Heart left ventricle (tissue), 13 donors: ENCODE results near the gene CCDC60.

Source experiments
- CTCF ChIP-seq, 12 donors: fragments of 200-600 bp; sonication (generic) in 4 of 12; IDR thresholded peaks; one replicate each; pipeline versions ENCODE4 v1.5.0 to v1.8.0; 2018 to 2022; ENCODE audit warnings: antibody characterized with exemption in 12 of 12, mild to moderate bottlenecking in 5 of 12
- POLR2A ChIP-seq, 2 donors: fragments of 450-650 bp; IDR thresholded peaks; one replicate each; pipeline ENCODE4 v1.6.1; 2017; ENCODE audit warnings: antibody characterized with exemption in 2 of 2, mild to moderate bottlenecking in 2 of 2, moderate library complexity in 2 of 2
- donor health status: ischemic (EF 13 %, LVEDD 7.1; RV severe dilation, severe dysfunction).
- donor health status: DM: no; HTN: yes; CAD: no.
- donor health status: DM: no; HTN: no; CAD: no.
- donor health status: ischemic (EF 25% LVEDD 6.9; RV normal size, moderate dysfunction).
- donor health status: ischemic (EF 25% LVEDD 5.7; RV mildly dilated, moderate dysfunction).
- donor health status: ischemic (EF 35%, LVEDD 5.7; RV mildly dilated, moderate dysfunction).
- donor health status: nonischemic (EF 11% LVEDD 7.7; RV severe dilation, severe dysfunction).
- donor health status: DM: yes; HTN: yes; CAD: no.
- donor health status: PGD.
- donor health status: ischemic (EF 29% LVEDD 5.4; RV normal size, mild dysfunction).
- donor health status: nonischemic (EF 23%, LVEDD 6.1; RV moderate dilation, normal function).

- TF ChIP-seq CTCF (IDR thresholded peaks at IDR 0.05) (no peak), POLR2A (IDR thresholded peaks at IDR 0.05) (no peak)
Observed at GRCh38 chr12:119366007-119366406, 31.5 kb downstream of the CCDC60 start.
